IMR-90 (cell line): ENCODE data around the gene PSMC4. TPM values are rescaled to one million over a fixed set of nuclear protein-coding genes. Genes with fewer than 3 reads are reported as not detected.

Experiments
- polyA plus RNA-seq, 3 experiments: library from polyadenylated mRNA; depleted of rRNA; stranded (reverse); fragments of >200 nt; gene quantifications; 2 replicates each; pipeline ENCODE4 v1.2.3, GENCODE V29; 2012; ENCODE audit warnings: low replicate concordance in 1 of 3
- total RNA-seq: library from RNA; depleted of rRNA; stranded (reverse); fragments of >200 nt; gene quantifications from 2 replicates; pipeline ENCODE4 v1.2.3, GENCODE V29; 2012; rRNA removed

Gene PSMC4
- total and polyA plus RNA-seq, 2 of the 4 experiments (the other 2 are of a cell fraction) = 148 to 216 TPM

Other genes starting within 250 kb of the PSMC4 start
- not detected in 2 replicates for gene CLC, start 233.1 kb upstream of the PSMC4 start, total RNA-seq
- not detected in 2 replicates for gene CLC, start 233.1 kb upstream of the PSMC4 start, polyA plus RNA-seq (2012; rRNA removed)
- not detected in 2 replicates for gene LEUTX, start 192.3 kb upstream of the PSMC4 start, total RNA-seq
- not detected in 2 replicates for gene LEUTX, start 192.3 kb upstream of the PSMC4 start, polyA plus RNA-seq (2012; rRNA removed)
- 2.7 and 3.6 TPM in 2 replicates for gene DYRK1B, start 137.0 kb upstream of the PSMC4 start, total RNA-seq
- gene DYRK1B, start 137.0 kb upstream of the PSMC4 start, polyA plus RNA-seq (2012; rRNA removed) = 10.2 and 11.4 TPM in 2 replicates
- gene FBL, start 124.8 kb upstream of the PSMC4 start, total RNA-seq = 211 and 259 TPM in 2 replicates
- gene FBL, start 124.8 kb upstream of the PSMC4 start, polyA plus RNA-seq (2012; rRNA removed) = 405 and 446 TPM in 2 replicates
- under 0.01 TPM in 1 of 2 replicates, not detected in the other for gene FCGBP, start 36.5 kb upstream of the PSMC4 start, total RNA-seq
- gene FCGBP, start 36.5 kb upstream of the PSMC4 start, polyA plus RNA-seq (2012; rRNA removed) = 0.03 TPM in 2 replicates
- 5.8 and 6.5 TPM in 2 replicates for gene ZNF546, start 25.9 kb downstream of the PSMC4 start, total RNA-seq
- 0.57 and 1.6 TPM in 2 replicates for gene ZNF546, start 25.9 kb downstream of the PSMC4 start, polyA plus RNA-seq (2012; rRNA removed)
- 14.7 and 19.9 TPM in 2 replicates for gene ZNF780B, start 85.1 kb downstream of the PSMC4 start, total RNA-seq
- 3.7 and 4.6 TPM in 2 replicates for gene ZNF780B, start 85.1 kb downstream of the PSMC4 start, polyA plus RNA-seq (2012; rRNA removed)
- gene ZNF780A, start 119.8 kb downstream of the PSMC4 start, total RNA-seq = 17.0 and 25.3 TPM in 2 replicates
- 5.9 and 6.2 TPM in 2 replicates for gene ZNF780A, start 119.8 kb downstream of the PSMC4 start, polyA plus RNA-seq (2012; rRNA removed)
- gene MAP3K10, start 220.3 kb downstream of the PSMC4 start, total RNA-seq = 1.4 and 1.8 TPM in 2 replicates
- gene MAP3K10, start 220.3 kb downstream of the PSMC4 start, polyA plus RNA-seq (2012; rRNA removed) = 5.5 and 6.4 TPM in 2 replicates
- not detected in 2 replicates for gene TTC9B, start 247.2 kb downstream of the PSMC4 start, total RNA-seq
- gene TTC9B, start 247.2 kb downstream of the PSMC4 start, polyA plus RNA-seq (2012; rRNA removed) = not detected in 2 replicates